H1 (cell line): ENCODE measurements around the gene TEKTIP1. TPM values are rescaled to one million over a fixed set of nuclear protein-coding genes. Genes with fewer than 3 reads are reported as not detected.

Experiments used
- CTCF ChIA-PET: fragments of 300-600 bp; sonication (Branson Sonifier 250); formaldehyde crosslinking; loops from one replicate; lab custom pipeline; 2021; ENCODE audit not compliant: partially characterized antibody; lab: Charles Lee
- POLR2A ChIA-PET: fragments of 300-600 bp; sonication (Branson Sonifier 250); formaldehyde crosslinking; loops from one replicate; lab custom pipeline; 2021; ENCODE audit warnings: inconsistent platforms; ENCODE audit not compliant: partially characterized antibody; lab: Charles Lee
- DNase-seq, 2 experiments: peaks; one replicate each; pipeline versions ENCODE4 v3.0.0 to v3.0.0-alpha.2; 2010 to 2022; ENCODE audit warnings: low spot score in 2 of 2, low read depth in 1 of 2, mixed read lengths in 1 of 2
- FAIRE-seq: peaks from 2 replicates; lab custom pipeline; 2011; peaks lifted over from hg19 to GRCh38; lab: Jason Lieb, UNC
- H2AFZ ChIP-seq: 2 replicates; pipeline ENCODE4 v1.8.1; 2012; ENCODE audit warnings: low read length, inconsistent platforms
- H2AK5ac ChIP-seq: 2 replicates; pipeline ENCODE4 v1.6.1; 2013; ENCODE audit warnings: low read depth, low read length
- H2BK120ac ChIP-seq: replicated peaks from 2 replicates; pipeline ENCODE3; 2013; ENCODE audit warnings: low read depth, low read length, inconsistent platforms
- H2BK12ac ChIP-seq: 2 replicates; pipeline ENCODE4 v1.6.1; 2013; ENCODE audit warnings: low read depth, low read length
- H2BK15ac ChIP-seq: 2 replicates; pipeline ENCODE4 v1.6.1; 2013; ENCODE audit warnings: low read length
- H2BK20ac ChIP-seq: 2 replicates; pipeline ENCODE4 v1.6.1; 2013; ENCODE audit warnings: low read length
- H2BK5ac ChIP-seq: 2 replicates; pipeline ENCODE4 v1.6.1; 2013; ENCODE audit warnings: low read depth, low read length
- H3K14ac ChIP-seq: 2 replicates; pipeline ENCODE4 v1.6.1; 2013; ENCODE audit warnings: inconsistent platforms; ENCODE audit not compliant: insufficient read length
- H3K18ac ChIP-seq: 2 replicates; pipeline ENCODE4 v1.6.1; 2013; ENCODE audit warnings: low read length; ENCODE audit errors: extremely low read depth
- H3K23ac ChIP-seq: 2 replicates; pipeline ENCODE4 v1.6.1; 2013; ENCODE audit warnings: inconsistent platforms; ENCODE audit not compliant: insufficient read length
- H3K23me2 ChIP-seq: 2 replicates; pipeline ENCODE4 v1.6.1; 2013; ENCODE audit warnings: low read depth, low read length
- H3K27ac ChIP-seq: 2 replicates; pipeline ENCODE4 v1.6.1; 2011; ENCODE audit warnings: low read depth, low read length, inconsistent platforms
- H3K27me3 ChIP-seq, 4 experiments: replicated peaks in 1 of 4; 1 replicate in 1 of 4; 2 replicates in 3 of 4; pipeline versions ENCODE4 v1.6.1 to v1.8.1; 2011 to 2013; ENCODE audit warnings: low read length in 3 of 4, mild to moderate bottlenecking in 3 of 4, inconsistent platforms in 2 of 4, mixed read lengths in 2 of 4, moderate library complexity in 1 of 4; ENCODE audit not compliant: control insufficient read depth in 3 of 4, insufficient read depth in 3 of 4; ENCODE audit errors: extremely low read depth in 1 of 4
- H3K36me3 ChIP-seq, 4 experiments: 2 replicates each; pipeline versions ENCODE4 v1.6.1 to v1.8.1; 2011 to 2013; ENCODE audit warnings: mild to moderate bottlenecking in 4 of 4, low read length in 3 of 4, moderate library complexity in 2 of 4, control low read depth in 1 of 4, inconsistent platforms in 1 of 4; ENCODE audit not compliant: insufficient read depth in 4 of 4, control insufficient read depth in 2 of 4
- H3K4ac ChIP-seq: replicated peaks from 2 replicates; pipeline ENCODE3; 2013; ENCODE audit warnings: low read length, low read depth, mixed read lengths, inconsistent platforms; ENCODE audit not compliant: insufficient read length
- H3K4me1 ChIP-seq, 4 experiments: replicated peaks in 1 of 4; 1 replicate in 1 of 4; 2 replicates in 3 of 4; pipeline versions ENCODE4 v1.6.1 to v1.8.1; 2011 to 2013; ENCODE audit warnings: low read length in 3 of 4, inconsistent platforms in 2 of 4, mixed read lengths in 1 of 4; ENCODE audit not compliant: insufficient read depth in 4 of 4, control insufficient read depth in 3 of 4
- H3K4me2 ChIP-seq, 2 experiments: 2 replicates each; pipeline versions ENCODE4 v1.6.1 to v1.8.1; 2011 to 2013; ENCODE audit warnings: low read depth in 2 of 2, low read length in 2 of 2, control low read depth in 1 of 2, inconsistent platforms in 1 of 2, mild to moderate bottlenecking in 1 of 2; ENCODE audit not compliant: insufficient read depth in 1 of 2
- H3K4me3 ChIP-seq, 4 experiments: fragments of 200-600, 300-600 bp in 1 of 4; sonication (generic), shearing (Covaris generic), sonication (Bioruptor Twin) in 1 of 4; 2 replicates each; pipeline versions ENCODE4 v1.5.1 to v1.8.1; 2011 to 2016; ENCODE audit warnings: low read length in 4 of 4, low read depth in 3 of 4, control low read depth in 2 of 4, inconsistent platforms in 2 of 4, mild to moderate bottlenecking in 2 of 4, mixed read lengths in 1 of 4, moderate library complexity in 1 of 4; ENCODE audit not compliant: insufficient read depth in 2 of 4; ENCODE audit errors: extremely low read depth in 1 of 4
- H3K56ac ChIP-seq: replicated peaks from 2 replicates; pipeline ENCODE3; 2013; ENCODE audit warnings: low read depth, mild to moderate bottlenecking, mixed read lengths, low read length, inconsistent platforms; ENCODE audit not compliant: insufficient read length
- H3K79me1 ChIP-seq: 2 replicates; pipeline ENCODE4 v1.6.1; 2013; ENCODE audit warnings: low read depth, low read length, control low read depth
- H3K79me2 ChIP-seq, 2 experiments: 2 replicates each; pipeline versions ENCODE4 v1.6.1 to v1.8.1; 2012 to 2013; ENCODE audit warnings: low read length in 2 of 2, mild to moderate bottlenecking in 2 of 2, inconsistent platforms in 1 of 2; ENCODE audit not compliant: insufficient read depth in 2 of 2, control insufficient read depth in 1 of 2
- H3K9ac ChIP-seq, 4 experiments: replicated peaks in 1 of 4; 1 replicate in 1 of 4; 2 replicates in 3 of 4; pipeline versions ENCODE4 v1.6.1 to v1.8.1; 2011 to 2013; ENCODE audit warnings: low read depth in 3 of 4, low read length in 3 of 4, control low read depth in 2 of 4, mild to moderate bottlenecking in 2 of 4, moderate library complexity in 2 of 4, inconsistent platforms in 1 of 4; ENCODE audit errors: extremely low read depth in 1 of 4
- H3K9me3 ChIP-seq, 2 experiments: 2 replicates each; pipeline versions ENCODE4 v1.6.1 to v1.8.1; 2012 to 2013; ENCODE audit warnings: mild to moderate bottlenecking in 2 of 2, moderate library complexity in 2 of 2, control low read depth in 1 of 2, inconsistent platforms in 1 of 2, low read depth in 1 of 2, low read length in 1 of 2, mixed read lengths in 1 of 2; ENCODE audit not compliant: insufficient read depth in 2 of 2
- H4K20me1 ChIP-seq, 2 experiments: replicated peaks in 1 of 2; 2 replicates each; pipeline versions ENCODE3 to v1.8.1; 2011 to 2013; ENCODE audit warnings: inconsistent platforms in 2 of 2, low read length in 2 of 2, mild to moderate bottlenecking in 1 of 2; ENCODE audit not compliant: insufficient read depth in 2 of 2, control insufficient read depth in 1 of 2
- H4K5ac ChIP-seq: 2 replicates; pipeline ENCODE4 v1.6.1; 2013; ENCODE audit warnings: low read length, low read depth, mixed read lengths, inconsistent platforms; ENCODE audit not compliant: insufficient read length
- H4K8ac ChIP-seq: 2 replicates; pipeline ENCODE4 v1.8.0; 2013; ENCODE audit warnings: mild to moderate bottlenecking, moderate library complexity, low read length, inconsistent platforms; ENCODE audit not compliant: insufficient read depth; ENCODE audit errors: extremely low read depth
- H4K91ac ChIP-seq: replicated peaks from 2 replicates; pipeline ENCODE3; 2013; ENCODE audit warnings: low read length, mixed read lengths, inconsistent platforms; ENCODE audit not compliant: insufficient read length
- BCL11A ChIP-seq, 2 experiments: IDR thresholded peaks; one replicate each; pipeline ENCODE4 v1.6.1; 2011; ENCODE audit warnings: low read depth in 2 of 2, low read length in 2 of 2, mild to moderate bottlenecking in 2 of 2
- CREB1 ChIP-seq: IDR thresholded peaks from 2 replicates; pipeline ENCODE4 v1.6.1; 2012; ENCODE audit warnings: inconsistent platforms
- FOSL1 ChIP-seq: IDR thresholded peaks from 2 replicates; pipeline ENCODE4 v1.6.1; 2011; ENCODE audit warnings: mild to moderate bottlenecking, low read depth, low read length, moderate library complexity; ENCODE audit not compliant: insufficient read depth
- HDAC6 ChIP-seq: IDR thresholded peaks from one replicate; pipeline ENCODE4 v1.7.1; 2012; ENCODE audit warnings: low read depth, mild to moderate bottlenecking, inconsistent platforms, low read length, moderate library complexity
- MAFK ChIP-seq: IDR thresholded peaks from 2 replicates; pipeline ENCODE4 v1.6.1; 2012; ENCODE audit warnings: low read depth, mild to moderate bottlenecking, improper control_type of control experiment, low read length
- POLR2A ChIP-seq, 2 experiments: IDR thresholded peaks; 1 replicate in 1 of 2; 2 replicates in 1 of 2; pipeline ENCODE4 v1.6.1; 2011; ENCODE audit warnings: low read depth in 2 of 2, low read length in 2 of 2, mild to moderate bottlenecking in 2 of 2; ENCODE audit errors: control extremely low read depth in 1 of 2
- POLR2AphosphoS5 ChIP-seq: IDR thresholded peaks from 2 replicates; pipeline ENCODE4 v1.6.1; 2011; ENCODE audit warnings: low read depth, low read length
- POU5F1 ChIP-seq: IDR thresholded peaks from 2 replicates; pipeline ENCODE4 v1.6.1; 2011; ENCODE audit warnings: low read depth, mild to moderate bottlenecking, low read length, moderate library complexity
- RAD21 ChIP-seq, 2 experiments: IDR thresholded peaks in 1 of 2; conservative IDR thresholded peaks in 1 of 2; 2 replicates each; pipeline ENCODE4 v1.6.1; 2011; ENCODE audit warnings: low read depth in 2 of 2, low read length in 2 of 2, improper control_type of control experiment in 1 of 2, inconsistent platforms in 1 of 2, mild to moderate bottlenecking in 1 of 2, moderate library complexity in 1 of 2
- SP4 ChIP-seq: IDR thresholded peaks from 2 replicates; pipeline ENCODE4 v1.6.1; 2012; ENCODE audit warnings: low read length, inconsistent platforms
- SUZ12 ChIP-seq: fragments of 200-600 bp; sonication (generic); IDR thresholded peaks from 2 replicates; pipeline ENCODE4 v1.6.1; 2012; ENCODE audit warnings: mild to moderate bottlenecking, inconsistent platforms, low read length, moderate library complexity, mixed read lengths
- TEAD4 ChIP-seq: IDR thresholded peaks from 2 replicates; pipeline ENCODE4 v1.6.1; 2012; ENCODE audit warnings: low read depth, low read length, inconsistent platforms, mixed read lengths
- WGBS, 2 experiments: shearing (Covaris generic) in 1 of 2; methylation state at CpG; one replicate each; pipeline versions ENCODE4 v1.1.6 to v1.1.7; 2013 to 2015; ENCODE audit warnings: low lambda C conversion rate in 2 of 2, mixed read lengths in 2 of 2, inconsistent platforms in 1 of 2, low coverage in 1 of 2, missing lambda C conversion rate in 1 of 2; ENCODE audit not compliant: insufficient replicate concordance in 2 of 2, insufficient coverage in 1 of 2, insufficient read length in 1 of 2; ENCODE audit errors: extremely low coverage in 1 of 2, missing lambda C conversion rate in 1 of 2; 5-methylcytosine and 5-hydroxymethylcytosine counted together
- polyA plus RNA-seq, 7 experiments: library from polyadenylated mRNA; depleted of rRNA in 3 of 7; stranded (reverse) in 5 of 7; unstranded in 2 of 7; fragments of >200 nt in 5 of 7; fragments of 200-250 nt in 2 of 7; gene quantifications; 1 replicate in 5 of 7; 2 replicates in 1 of 7; 4 replicates in 1 of 7; pipeline versions ENCODE4 v1.2.1 to v1.2.3, GENCODE V29; 2011 to 2013; ENCODE audit warnings: missing spikeins in 2 of 7, mixed read lengths in 2 of 7
- total RNA-seq: library from RNA; stranded (reverse); fragmentation: NEBNext Ultra II Directional; extraction: Animal tissue kit (Norgen Biotek cat#: 25700); gene quantifications from 2 replicates; pipeline ENCODE4 v1.2.1, GENCODE V29; 2021

TEKTIP1 gene
- total and polyA plus RNA-seq, 2 of the 8 experiments (the other 6 are each of a cell fraction or from before 2014, with no cell fraction given) = 1.1 TPM; not detected in 1

DNA sequence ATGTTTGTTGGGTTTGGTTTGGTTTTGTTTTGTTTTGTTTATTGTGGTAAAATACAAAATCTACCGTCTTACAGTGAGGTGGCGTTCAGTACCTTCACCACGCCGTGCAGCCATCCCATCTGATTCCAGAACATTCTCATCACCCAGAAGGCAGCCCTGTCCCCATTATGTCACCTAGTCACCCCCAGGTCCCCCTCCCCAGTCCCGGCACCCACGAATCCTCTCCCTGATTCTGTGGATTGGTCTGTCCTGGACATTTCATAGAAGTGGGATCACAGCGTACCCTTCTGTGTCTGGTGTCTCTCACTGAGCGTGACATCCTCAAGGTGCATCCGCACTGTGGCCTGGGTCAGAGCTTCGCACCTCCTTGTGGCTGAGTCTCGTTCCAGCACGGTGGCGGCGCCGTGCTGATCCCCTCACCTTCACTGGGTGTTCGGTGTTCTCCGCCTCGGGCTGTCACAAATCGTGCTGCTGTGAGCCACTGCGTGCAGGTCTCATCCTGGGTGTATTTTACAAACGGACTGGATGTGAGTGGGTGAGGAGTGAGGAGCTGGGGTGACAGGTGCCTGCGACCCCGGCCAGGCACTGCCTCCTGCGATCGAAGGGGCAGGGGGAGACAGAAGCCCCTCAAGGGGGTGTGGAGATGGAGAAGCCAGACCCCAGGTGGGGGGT lies 580 bp upstream of the TEKTIP1 start:
- no peak overlapping the region for H4K91ac ChIP-seq
- H3K27me3 ChIP-seq = no peaks in the 10 kb centered on the region
- no peaks in the 10 kb centered on the region for H3K23me2 ChIP-seq
- H3K9ac ChIP-seq = no peak overlapping the region
- ChIA-PET POLR2A (interaction anchor here (0.7 to 4.0 kb wide), 12 partner anchors 7 to 259 kb away, joined by 3 to 30 read pairs (median 4); partner anchors contain the start of genes FZR1 and MFSD12), CTCF (interaction anchor here (0.7 to 1.9 kb wide), 13 partner anchors 8 to 208 kb away, joined by 3 to 8 read pairs (median 3); no protein-coding TSS in a partner anchor)
- H3K27ac ChIP-seq = no peak overlapping the region
- H4K20me1 ChIP-seq = peaks cover 8 to 16% of the 10 kb centered on the region in 2 experiments
- H3K79me2 ChIP-seq = no peaks in the 10 kb centered on the region
- no peak overlapping the region for H3K56ac ChIP-seq
- H4K8ac ChIP-seq = no peak overlapping the region
- no peak overlapping the region for H3K18ac ChIP-seq
- no peaks in the 10 kb centered on the region for H3K9me3 ChIP-seq
- no peak overlapping the region for H2BK20ac ChIP-seq
- H2AK5ac ChIP-seq = peak overlapping the region; percentile 93
- FAIRE-seq (no peak), DNase-seq (no peak)
- peaks cover 0 to 19% (median 7%) of the 10 kb centered on the region in 4 experiments; a peak in 6 of 8 replicates for H3K36me3 ChIP-seq
- no peak overlapping the region for H2AFZ ChIP-seq
- 83% methylated on average over 25 of the region's 25 CpGs; no CpG with 5 or more reads in 1 of the 2 experiments for WGBS, 2 experiments
- H2BK5ac ChIP-seq = no peak overlapping the region
- H2BK15ac ChIP-seq = no peak overlapping the region; the same call in 1 of the 2 replicates
- H3K79me1 ChIP-seq = 0 out of 2 replicates have a peak, but pooled peaks cover 2% of the 10 kb centered on the region
- H4K5ac ChIP-seq = no peak overlapping the region
- no peak overlapping the region for H3K4ac ChIP-seq
- H2BK120ac ChIP-seq = no peak overlapping the region
- H3K4me2 ChIP-seq = no peak overlapping the region
- H2BK12ac ChIP-seq = no peak overlapping the region
- no peak overlapping the region for H3K14ac ChIP-seq
- H3K4me3 ChIP-seq = no peak overlapping the region
- H3K23ac ChIP-seq = no peak overlapping the region
- H3K4me1 ChIP-seq = peaks cover 3 to 11% (median 6%) of the 10 kb centered on the region in 4 experiments; a peak in 6 of 7 replicates
- peak in 1 of 2 experiments; percentile 52; a peak in 1 of 3 replicates for TF ChIP-seq POLR2A (IDR thresholded peaks at IDR 0.05; ENCODE audit: control extremely low read depth in 1 of 2, low read depth in 2 of 2, low read length in 2 of 2)
- TF ChIP-seq TEAD4 = no peak
- TF ChIP-seq POU5F1 = no peak
- TF ChIP-seq SUZ12 = no peak
- no peak for TF ChIP-seq FOSL1
- peak in 1 of 2 experiments; percentile 26; a peak in 1 of 4 replicates for TF ChIP-seq RAD21 (IDR thresholded peaks at IDR 0.05 in 1 of 2, conservative IDR thresholded peaks at IDR 0.05 in 1 of 2; ENCODE audit: low read depth in 2 of 2, low read length in 2 of 2)
- no peak for TF ChIP-seq SP4
- TF ChIP-seq CREB1 = no peak
- TF ChIP-seq POLR2AphosphoS5 = no peak
- TF ChIP-seq HDAC6 = no peak
- TF ChIP-seq BCL11A (IDR thresholded peaks at IDR 0.05; ENCODE audit: low read depth in 2 of 2, low read length in 2 of 2) = no peak
- no peak for TF ChIP-seq MAFK
